WTC11 (cell line): ENCODE results near the gene DSTYK. TPM values are rescaled to one million over a fixed set of nuclear protein-coding genes. Genes with fewer than 3 reads are reported as not detected.

Source experiments
- ATAC-seq: fragments of 200-7000 bp; cut with Tn5 transposase; 2 replicates; pipeline ENCODE4 v1.10.0; 2021; ENCODE audit warnings: mild to moderate bottlenecking, moderate library complexity
- CTCF ChIA-PET: fragments of 300-600 bp; sonication (Branson Sonifier 250); formaldehyde crosslinking; loops from one replicate; lab custom pipeline; 2021; ENCODE audit warnings: antibody characterized with exemption; lab: Charles Lee
- POLR2A ChIA-PET: fragments of 350-600 bp; sonication (Branson Sonifier 250); formaldehyde crosslinking; loops from one replicate; lab custom pipeline; 2021; ENCODE audit warnings: antibody characterized with exemption; lab: Charles Lee
- DNase-seq: peaks from one replicate; pipeline ENCODE4 v3.0.0; 2021; ENCODE audit warnings: low spot score
- H3K27ac Mint-ChIP-seq: 2 replicates; pipeline ENCODE4 v1.8.0; 2021; ENCODE audit warnings: mixed read lengths
- H3K27me3 Mint-ChIP-seq: 2 replicates; pipeline ENCODE4 v1.8.0; 2021; ENCODE audit warnings: low read depth, mild to moderate bottlenecking, moderate library complexity, mixed read lengths
- H3K36me3 Mint-ChIP-seq: 2 replicates; pipeline ENCODE4 v1.8.0; 2021; ENCODE audit warnings: mixed read lengths
- H3K4me1 Mint-ChIP-seq: 2 replicates; pipeline ENCODE4 v1.8.0; 2022; ENCODE audit warnings: mixed read lengths
- H3K4me3 Mint-ChIP-seq: 2 replicates; pipeline ENCODE4 v1.8.0; 2021; ENCODE audit warnings: mild to moderate bottlenecking, moderate library complexity, mixed read lengths
- H3K9me3 Mint-ChIP-seq: 2 replicates; pipeline ENCODE4 v1.8.0; 2021; ENCODE audit warnings: mixed read lengths
- ATF1 ChIP-seq: sonication (generic); formaldehyde crosslinking; IDR thresholded peaks from 2 replicates; pipeline ENCODE4 v1.8.1; 2023; ENCODE audit warnings: mild to moderate bottlenecking, moderate library complexity, missing genetic modification reagents
- CREB1 ChIP-seq: sonication (generic); formaldehyde crosslinking; IDR thresholded peaks from 2 replicates; pipeline ENCODE4 v1.8.0; 2023; ENCODE audit warnings: mild to moderate bottlenecking, missing genetic modification reagents
- E2F4 ChIP-seq: sonication (generic); formaldehyde crosslinking; IDR thresholded peaks from 2 replicates; pipeline ENCODE4 v1.8.1; 2022; ENCODE audit warnings: low read depth, mild to moderate bottlenecking, moderate library complexity, missing genetic modification reagents, borderline replicate concordance
- EMX1 ChIP-seq: fragments of 250-450 bp; sonication (Bioruptor Pico); IDR thresholded peaks from 2 replicates; pipeline ENCODE4 v1.8.0; 2021; ENCODE audit warnings: mild to moderate bottlenecking
- ETV6 ChIP-seq: sonication (generic); formaldehyde crosslinking; IDR thresholded peaks from 2 replicates; pipeline ENCODE4 v1.8.1; 2022; ENCODE audit warnings: mild to moderate bottlenecking, missing genetic modification reagents
- FOXP4 ChIP-seq: sonication (generic); formaldehyde crosslinking; IDR thresholded peaks from 2 replicates; pipeline ENCODE4 v1.8.0; 2022; ENCODE audit warnings: mild to moderate bottlenecking, missing genetic modification reagents
- GTF2I ChIP-seq: fragments of 250-450 bp; sonication (Bioruptor Pico); conservative IDR thresholded peaks from 2 replicates; pipeline ENCODE4 v1.4.0; 2021; ENCODE audit warnings: mild to moderate bottlenecking
- IRF2 ChIP-seq: sonication (generic); formaldehyde crosslinking; IDR thresholded peaks from 2 replicates; pipeline ENCODE4 v1.8.0; 2022; ENCODE audit warnings: low read depth, missing genetic modification reagents, borderline replicate concordance
- MLX ChIP-seq: sonication (generic); formaldehyde crosslinking; IDR thresholded peaks from 2 replicates; pipeline ENCODE4 v1.8.1; 2023; ENCODE audit warnings: mild to moderate bottlenecking, missing genetic modification reagents, moderate library complexity
- NR3C1 ChIP-seq: sonication (generic); formaldehyde crosslinking; conservative IDR thresholded peaks from 2 replicates; pipeline ENCODE4 v1.8.1; 2023; ENCODE audit warnings: low read depth, mild to moderate bottlenecking, missing genetic modification reagents
- ZBTB43 ChIP-seq: sonication (generic); formaldehyde crosslinking; IDR thresholded peaks from 2 replicates; pipeline ENCODE4 v1.8.1; 2023; ENCODE audit warnings: mild to moderate bottlenecking, missing genetic modification reagents
- total RNA-seq: library from RNA; stranded (reverse); gene quantifications from 3 replicates; pipeline ENCODE4 v1.2.3, GENCODE V29; 2021
- TF ChIP-seq, protein P1 (sequence below): fragments of 250-450 bp; sonication (Bioruptor Pico); IDR thresholded peaks from 2 replicates; pipeline ENCODE4 v1.9.0; 2021; ENCODE audit warnings: moderate library complexity, mild to moderate bottlenecking, inconsistent platforms, borderline replicate concordance
- TF ChIP-seq, protein P2 (sequence below): fragments of 250-450 bp; sonication (Bioruptor Pico); IDR thresholded peaks from 2 replicates; pipeline ENCODE4 v1.9.0; 2021; ENCODE audit warnings: mild to moderate bottlenecking, borderline replicate concordance
- TF ChIP-seq, protein P3 (sequence below): sonication (generic); formaldehyde crosslinking; IDR thresholded peaks from 2 replicates; pipeline ENCODE4 v1.8.1; 2023; ENCODE audit warnings: mild to moderate bottlenecking, missing genetic modification reagents, moderate library complexity

Gene DSTYK
- total RNA-seq, 1 experiment from 2014 or later: 11.6 TPM

- TF ChIP-seq MLX (CRISPR knock-in tag) (no peak), ZBTB43 (CRISPR knock-in tag) (no peak), EMX1 (CRISPR knock-in tag) (no peak), CREB1 (CRISPR knock-in tag) (no peak), ETV6 (CRISPR knock-in tag) (no peak), IRF2 (CRISPR knock-in tag) (no peak), E2F4 (CRISPR knock-in tag) (no peak)
Observed at GRCh38 chr1:205225901-205226765, 14.6 kb upstream of the DSTYK start (continued).

- H3K27me3 Mint-ChIP-seq: peaks cover 15% of the 10 kb centered on the region
- no peak overlapping the region for H3K27ac Mint-ChIP-seq
- CTCF ChIA-PET: interaction anchor here (0.9 to 2.4 kb wide), 3 partner anchors 31 to 129 kb away, joined by 3 to 5 read pairs (median 4); no protein-coding TSS in a partner anchor
- H3K4me3 Mint-ChIP-seq: no peak overlapping the region
- POLR2A ChIA-PET: no interaction called here
- H3K9me3 Mint-ChIP-seq: no peaks in the 10 kb centered on the region
- TF ChIP-seq EMX1 (CRISPR knock-in tag): no peak
- TF ChIP-seq, protein P1, sequence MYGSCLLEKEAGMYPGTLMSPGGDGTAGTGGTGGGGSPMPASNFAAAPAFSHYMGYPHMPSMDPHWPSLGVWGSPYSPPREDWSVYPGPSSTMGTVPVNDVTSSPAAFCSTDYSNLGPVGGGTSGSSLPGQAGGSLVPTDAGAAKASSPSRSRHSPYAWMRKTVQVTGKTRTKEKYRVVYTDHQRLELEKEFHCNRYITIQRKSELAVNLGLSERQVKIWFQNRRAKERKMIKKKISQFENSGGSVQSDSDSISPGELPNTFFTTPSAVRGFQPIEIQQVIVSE (CRISPR knock-in tag): no peak
- TF ChIP-seq NR3C1 (CRISPR knock-in tag): no peak
- TF ChIP-seq GTF2I (CRISPR knock-in tag): no peak
- no peak for TF ChIP-seq ATF1 (CRISPR knock-in tag)
- no peak for ATAC-seq
- no peaks in the 10 kb centered on the region for H3K36me3 Mint-ChIP-seq
- DNase-seq: no peak
- peaks cover 23% of the 10 kb centered on the region for H3K4me1 Mint-ChIP-seq
Observed at GRCh38 chr1:205224736-205225135, 13.2 kb upstream of the DSTYK start.

GRCh38 chr1:205220421-205220820, 8.9 kb upstream of the DSTYK start:
- Mint-ChIP-seq H3K36me3 (no peaks in the 10 kb centered on the region), H3K4me1 (peaks cover 5% of the 10 kb centered on the region), H3K27ac (no peak overlapping the region), H3K4me3 (no peak overlapping the region), H3K9me3 (no peaks in the 10 kb centered on the region), H3K27me3 (no peaks in the 10 kb centered on the region)
- ChIA-PET POLR2A (no interaction called here), CTCF (interaction anchor here (2.0 to 2.4 kb wide), 2 partner anchors 8 to 10 kb away, joined by 4 to 8 read pairs; partner anchors contain the start of gene TMCC2)
- DNase-seq: no peak
- TF ChIP-seq FOXP4 (CRISPR knock-in tag): no peak
- TF ChIP-seq, protein P2, sequence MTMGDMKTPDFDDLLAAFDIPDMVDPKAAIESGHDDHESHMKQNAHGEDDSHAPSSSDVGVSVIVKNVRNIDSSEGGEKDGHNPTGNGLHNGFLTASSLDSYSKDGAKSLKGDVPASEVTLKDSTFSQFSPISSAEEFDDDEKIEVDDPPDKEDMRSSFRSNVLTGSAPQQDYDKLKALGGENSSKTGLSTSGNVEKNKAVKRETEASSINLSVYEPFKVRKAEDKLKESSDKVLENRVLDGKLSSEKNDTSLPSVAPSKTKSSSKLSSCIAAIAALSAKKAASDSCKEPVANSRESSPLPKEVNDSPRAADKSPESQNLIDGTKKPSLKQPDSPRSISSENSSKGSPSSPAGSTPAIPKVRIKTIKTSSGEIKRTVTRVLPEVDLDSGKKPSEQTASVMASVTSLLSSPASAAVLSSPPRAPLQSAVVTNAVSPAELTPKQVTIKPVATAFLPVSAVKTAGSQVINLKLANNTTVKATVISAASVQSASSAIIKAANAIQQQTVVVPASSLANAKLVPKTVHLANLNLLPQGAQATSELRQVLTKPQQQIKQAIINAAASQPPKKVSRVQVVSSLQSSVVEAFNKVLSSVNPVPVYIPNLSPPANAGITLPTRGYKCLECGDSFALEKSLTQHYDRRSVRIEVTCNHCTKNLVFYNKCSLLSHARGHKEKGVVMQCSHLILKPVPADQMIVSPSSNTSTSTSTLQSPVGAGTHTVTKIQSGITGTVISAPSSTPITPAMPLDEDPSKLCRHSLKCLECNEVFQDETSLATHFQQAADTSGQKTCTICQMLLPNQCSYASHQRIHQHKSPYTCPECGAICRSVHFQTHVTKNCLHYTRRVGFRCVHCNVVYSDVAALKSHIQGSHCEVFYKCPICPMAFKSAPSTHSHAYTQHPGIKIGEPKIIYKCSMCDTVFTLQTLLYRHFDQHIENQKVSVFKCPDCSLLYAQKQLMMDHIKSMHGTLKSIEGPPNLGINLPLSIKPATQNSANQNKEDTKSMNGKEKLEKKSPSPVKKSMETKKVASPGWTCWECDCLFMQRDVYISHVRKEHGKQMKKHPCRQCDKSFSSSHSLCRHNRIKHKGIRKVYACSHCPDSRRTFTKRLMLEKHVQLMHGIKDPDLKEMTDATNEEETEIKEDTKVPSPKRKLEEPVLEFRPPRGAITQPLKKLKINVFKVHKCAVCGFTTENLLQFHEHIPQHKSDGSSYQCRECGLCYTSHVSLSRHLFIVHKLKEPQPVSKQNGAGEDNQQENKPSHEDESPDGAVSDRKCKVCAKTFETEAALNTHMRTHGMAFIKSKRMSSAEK (CRISPR knock-in tag): no peak
- TF ChIP-seq, protein P3, sequence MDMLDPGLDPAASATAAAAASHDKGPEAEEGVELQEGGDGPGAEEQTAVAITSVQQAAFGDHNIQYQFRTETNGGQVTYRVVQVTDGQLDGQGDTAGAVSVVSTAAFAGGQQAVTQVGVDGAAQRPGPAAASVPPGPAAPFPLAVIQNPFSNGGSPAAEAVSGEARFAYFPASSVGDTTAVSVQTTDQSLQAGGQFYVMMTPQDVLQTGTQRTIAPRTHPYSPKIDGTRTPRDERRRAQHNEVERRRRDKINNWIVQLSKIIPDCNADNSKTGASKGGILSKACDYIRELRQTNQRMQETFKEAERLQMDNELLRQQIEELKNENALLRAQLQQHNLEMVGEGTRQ (CRISPR knock-in tag): no peak
- no peak for ATAC-seq
